Measurements from ENCODE around the gene GPR139. TPM values are rescaled to one million over a fixed set of nuclear protein-coding genes. Genes with fewer than 3 reads are reported as not detected.

The GPR139 gene
- total RNA-seq, 4 donors from 2014 or later, result not detected

DNA sequence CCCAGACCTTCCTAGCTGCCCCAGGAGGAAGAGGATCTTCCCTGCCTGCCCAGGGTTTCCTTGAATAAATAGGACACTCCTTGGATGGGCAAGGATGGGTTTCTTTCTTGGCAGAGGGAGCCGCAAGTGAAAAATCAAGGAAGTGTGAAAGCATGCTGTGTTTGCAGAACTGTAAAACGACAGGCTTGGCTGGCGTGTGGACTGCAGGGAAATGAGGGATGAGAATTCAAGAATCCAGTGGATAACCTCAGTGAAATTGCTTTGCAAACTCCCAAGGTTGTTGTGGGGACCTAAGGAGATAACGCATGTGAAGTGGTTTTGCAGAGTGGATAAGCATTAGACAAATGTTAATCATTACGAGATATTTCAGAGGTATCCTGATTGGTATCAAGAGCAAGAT is 20.4 kb downstream of the GPR139 start:
- TF ChIP-seq, protein P1, sequence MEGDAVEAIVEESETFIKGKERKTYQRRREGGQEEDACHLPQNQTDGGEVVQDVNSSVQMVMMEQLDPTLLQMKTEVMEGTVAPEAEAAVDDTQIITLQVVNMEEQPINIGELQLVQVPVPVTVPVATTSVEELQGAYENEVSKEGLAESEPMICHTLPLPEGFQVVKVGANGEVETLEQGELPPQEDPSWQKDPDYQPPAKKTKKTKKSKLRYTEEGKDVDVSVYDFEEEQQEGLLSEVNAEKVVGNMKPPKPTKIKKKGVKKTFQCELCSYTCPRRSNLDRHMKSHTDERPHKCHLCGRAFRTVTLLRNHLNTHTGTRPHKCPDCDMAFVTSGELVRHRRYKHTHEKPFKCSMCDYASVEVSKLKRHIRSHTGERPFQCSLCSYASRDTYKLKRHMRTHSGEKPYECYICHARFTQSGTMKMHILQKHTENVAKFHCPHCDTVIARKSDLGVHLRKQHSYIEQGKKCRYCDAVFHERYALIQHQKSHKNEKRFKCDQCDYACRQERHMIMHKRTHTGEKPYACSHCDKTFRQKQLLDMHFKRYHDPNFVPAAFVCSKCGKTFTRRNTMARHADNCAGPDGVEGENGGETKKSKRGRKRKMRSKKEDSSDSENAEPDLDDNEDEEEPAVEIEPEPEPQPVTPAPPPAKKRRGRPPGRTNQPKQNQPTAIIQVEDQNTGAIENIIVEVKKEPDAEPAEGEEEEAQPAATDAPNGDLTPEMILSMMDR (IDR thresholded peaks at IDR 0.05; ENCODE audit: low read depth), result no peak

DNA sequence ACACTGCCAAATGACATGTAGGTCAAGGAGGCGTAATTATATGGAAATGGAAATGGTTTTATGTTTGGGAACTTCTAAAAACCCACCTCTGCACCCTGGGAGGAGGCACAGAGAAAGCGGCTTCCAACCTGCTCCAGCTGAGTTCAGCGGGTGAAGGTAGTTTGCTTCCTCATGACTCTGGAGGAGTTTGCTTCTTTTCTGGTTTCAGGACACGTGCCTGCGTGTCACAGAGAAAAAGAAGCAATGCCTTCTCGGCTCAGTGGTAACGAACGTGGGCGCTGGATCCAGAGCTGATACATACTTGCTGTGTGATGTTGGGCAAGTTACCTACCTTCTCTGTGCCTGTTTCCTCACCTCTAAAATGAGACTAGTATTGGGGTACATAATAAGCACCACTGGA is 22.1 kb downstream of the GPR139 start:
- TF ChIP-seq, protein P1 (IDR thresholded peaks at IDR 0.05; ENCODE audit: low read depth), result no peak

DNA sequence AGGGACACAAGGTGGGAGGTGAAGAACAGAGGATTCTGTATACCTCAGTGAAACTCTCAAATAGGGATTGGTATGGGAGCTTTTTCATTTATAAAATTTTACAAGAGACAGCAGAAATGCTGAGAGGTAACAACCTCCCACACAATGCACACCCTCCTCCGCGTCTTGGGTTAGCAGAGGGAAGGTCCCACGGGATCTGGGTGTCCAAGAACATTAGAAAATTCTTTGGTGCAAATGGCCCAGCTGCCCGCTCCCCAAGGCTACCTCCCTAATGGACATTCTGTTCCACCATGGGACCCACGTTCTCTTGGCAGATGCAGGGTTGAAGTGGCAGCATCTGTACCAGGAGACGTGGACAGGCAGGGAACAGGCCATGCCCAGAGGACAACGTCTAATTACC is 22.5 kb downstream of the GPR139 start:
- TF ChIP-seq, protein P1 (IDR thresholded peaks at IDR 0.05; ENCODE audit: low read depth), result no peak

DNA sequence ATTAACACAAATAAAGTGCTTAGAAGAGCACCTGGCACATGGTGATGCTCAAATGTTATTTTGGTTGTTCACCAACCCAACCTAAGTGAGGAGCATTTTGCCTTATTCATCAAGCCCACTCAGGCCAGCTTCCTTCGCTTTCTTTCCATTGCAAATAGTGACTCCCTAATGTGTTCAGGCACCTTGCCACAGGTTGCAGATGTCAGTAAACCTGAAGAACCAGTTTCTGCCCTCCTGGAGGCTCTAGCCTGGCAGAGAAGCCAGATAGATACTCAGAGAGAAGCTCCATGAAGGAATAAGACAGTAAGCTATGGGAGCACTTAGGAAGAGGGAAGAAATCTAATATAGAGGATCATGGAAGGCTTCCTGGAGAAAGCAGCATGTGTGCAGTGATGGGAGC is 23.9 kb downstream of the GPR139 start:
- TF ChIP-seq, protein P1 (IDR thresholded peaks at IDR 0.05; ENCODE audit: low read depth), result no peak

DNA sequence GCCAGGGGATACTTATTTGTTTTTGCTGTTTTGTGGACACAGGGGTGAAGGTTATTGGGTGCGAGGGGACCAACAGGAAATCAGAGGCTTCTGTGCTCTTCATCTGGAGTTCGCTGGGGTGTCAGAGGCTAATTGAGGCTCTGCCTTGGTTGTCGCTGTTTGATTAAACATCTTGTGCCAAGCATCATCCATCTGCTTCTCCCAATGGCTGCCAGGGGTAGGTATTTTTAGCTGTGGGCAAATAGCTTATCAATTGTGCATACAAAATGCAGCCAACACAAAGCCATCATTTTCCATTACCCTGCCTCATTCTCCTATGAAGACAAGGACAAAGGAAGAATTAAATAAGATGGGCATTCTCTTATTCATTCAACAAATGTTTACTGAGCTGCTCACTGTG is 27.8 kb downstream of the GPR139 start:
- TF ChIP-seq, protein P1 (IDR thresholded peaks at IDR 0.05; ENCODE audit: low read depth), result no peak

DNA sequence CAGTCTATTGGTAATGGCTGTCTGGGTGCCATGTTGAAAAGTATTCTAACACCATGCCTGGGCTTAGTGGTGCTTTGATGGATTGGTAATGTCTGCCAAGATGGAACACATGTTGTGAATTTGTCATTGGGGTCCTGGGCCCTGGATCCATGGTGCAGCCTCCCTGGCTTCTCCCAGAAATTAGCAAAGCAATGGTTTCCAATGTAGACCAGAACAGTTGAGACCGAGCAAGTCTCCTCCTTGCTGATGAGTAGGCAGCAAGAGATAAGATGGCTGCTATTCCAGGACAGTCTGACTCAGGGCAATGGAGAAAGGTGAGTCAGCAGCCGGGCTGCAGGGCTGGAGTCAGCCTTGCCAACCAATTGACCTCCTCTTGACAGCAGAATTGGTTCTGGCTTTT is 30.8 kb downstream of the GPR139 start:
- TF ChIP-seq, protein P1 (IDR thresholded peaks at IDR 0.05; ENCODE audit: low read depth), result no peak

DNA sequence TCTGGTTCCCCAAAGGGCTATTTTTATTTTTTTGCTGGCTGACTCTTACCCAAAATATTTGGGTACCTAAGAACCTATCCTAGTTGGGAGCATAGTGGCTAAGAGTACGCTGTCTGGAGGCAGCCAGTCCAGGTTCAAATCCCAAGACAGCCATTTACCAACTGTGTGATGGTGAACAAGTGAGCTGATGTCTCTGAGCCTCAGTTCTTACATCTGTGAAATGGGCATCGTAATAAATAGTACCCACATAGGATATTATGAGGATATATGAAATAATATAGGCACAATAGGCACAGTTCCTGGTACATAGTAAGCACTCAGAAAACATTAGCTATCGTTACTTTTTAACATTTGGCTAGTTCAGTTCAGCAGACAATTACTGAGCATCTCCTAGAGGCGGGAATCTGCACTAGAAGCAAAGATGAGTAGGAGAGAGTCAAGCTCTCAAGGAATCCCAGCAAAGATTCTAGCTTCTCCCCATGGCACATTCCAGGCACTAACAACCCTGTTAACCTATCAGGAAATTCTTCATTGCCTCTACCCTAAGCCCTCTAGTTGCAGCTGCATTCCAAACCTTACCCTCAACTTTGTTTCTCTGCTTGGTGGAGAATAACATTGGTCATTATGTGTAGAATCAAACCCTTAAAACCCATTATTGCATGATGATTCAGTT is 31.6 kb downstream of the GPR139 start:
- TF ChIP-seq, protein P1 (IDR thresholded peaks at IDR 0.05; ENCODE audit: low read depth), result no peak

Measured in subcutaneous adipose tissue (tissue), 4 donors.